H1 (cell line): ENCODE data around the gene LRRC4. TPM values are rescaled to one million over a fixed set of nuclear protein-coding genes. Genes with fewer than 3 reads are reported as not detected.

Source experiments
- CTCF ChIA-PET: fragments of 300-600 bp; sonication (Branson Sonifier 250); formaldehyde crosslinking; loops from one replicate; lab custom pipeline; 2021; ENCODE audit not compliant: partially characterized antibody; lab: Charles Lee
- POLR2A ChIA-PET: fragments of 300-600 bp; sonication (Branson Sonifier 250); formaldehyde crosslinking; loops from one replicate; lab custom pipeline; 2021; ENCODE audit warnings: inconsistent platforms; ENCODE audit not compliant: partially characterized antibody; lab: Charles Lee
- DNase-seq, 2 experiments: peaks; one replicate each; pipeline versions ENCODE4 v3.0.0 to v3.0.0-alpha.2; 2010 to 2022; ENCODE audit warnings: low spot score in 2 of 2, low read depth in 1 of 2, mixed read lengths in 1 of 2
- FAIRE-seq: peaks from 2 replicates; lab custom pipeline; 2011; peaks lifted over from hg19 to GRCh38; lab: Jason Lieb, UNC
- H2AFZ ChIP-seq: 2 replicates; pipeline ENCODE4 v1.8.1; 2012; ENCODE audit warnings: low read length, inconsistent platforms
- H2AK5ac ChIP-seq: 2 replicates; pipeline ENCODE4 v1.6.1; 2013; ENCODE audit warnings: low read depth, low read length
- H2BK120ac ChIP-seq: replicated peaks from 2 replicates; pipeline ENCODE3; 2013; ENCODE audit warnings: low read depth, low read length, inconsistent platforms
- H2BK12ac ChIP-seq: 2 replicates; pipeline ENCODE4 v1.6.1; 2013; ENCODE audit warnings: low read depth, low read length
- H2BK15ac ChIP-seq: 2 replicates; pipeline ENCODE4 v1.6.1; 2013; ENCODE audit warnings: low read length
- H2BK20ac ChIP-seq: 2 replicates; pipeline ENCODE4 v1.6.1; 2013; ENCODE audit warnings: low read length
- H2BK5ac ChIP-seq: 2 replicates; pipeline ENCODE4 v1.6.1; 2013; ENCODE audit warnings: low read depth, low read length
- H3K14ac ChIP-seq: 2 replicates; pipeline ENCODE4 v1.6.1; 2013; ENCODE audit warnings: inconsistent platforms; ENCODE audit not compliant: insufficient read length
- H3K18ac ChIP-seq: 2 replicates; pipeline ENCODE4 v1.6.1; 2013; ENCODE audit warnings: low read length; ENCODE audit errors: extremely low read depth
- H3K23ac ChIP-seq: 2 replicates; pipeline ENCODE4 v1.6.1; 2013; ENCODE audit warnings: inconsistent platforms; ENCODE audit not compliant: insufficient read length
- H3K23me2 ChIP-seq: 2 replicates; pipeline ENCODE4 v1.6.1; 2013; ENCODE audit warnings: low read depth, low read length
- H3K27ac ChIP-seq: 2 replicates; pipeline ENCODE4 v1.6.1; 2011; ENCODE audit warnings: low read depth, low read length, inconsistent platforms
- H3K27me3 ChIP-seq, 4 experiments: replicated peaks in 1 of 4; 1 replicate in 1 of 4; 2 replicates in 3 of 4; pipeline versions ENCODE4 v1.6.1 to v1.8.1; 2011 to 2013; ENCODE audit warnings: low read length in 3 of 4, mild to moderate bottlenecking in 3 of 4, inconsistent platforms in 2 of 4, mixed read lengths in 2 of 4, moderate library complexity in 1 of 4; ENCODE audit not compliant: control insufficient read depth in 3 of 4, insufficient read depth in 3 of 4; ENCODE audit errors: extremely low read depth in 1 of 4
- H3K36me3 ChIP-seq, 4 experiments: 2 replicates each; pipeline versions ENCODE4 v1.6.1 to v1.8.1; 2011 to 2013; ENCODE audit warnings: mild to moderate bottlenecking in 4 of 4, low read length in 3 of 4, moderate library complexity in 2 of 4, control low read depth in 1 of 4, inconsistent platforms in 1 of 4; ENCODE audit not compliant: insufficient read depth in 4 of 4, control insufficient read depth in 2 of 4
- H3K4ac ChIP-seq: replicated peaks from 2 replicates; pipeline ENCODE3; 2013; ENCODE audit warnings: low read length, low read depth, mixed read lengths, inconsistent platforms; ENCODE audit not compliant: insufficient read length
- H3K4me1 ChIP-seq, 4 experiments: replicated peaks in 1 of 4; 1 replicate in 1 of 4; 2 replicates in 3 of 4; pipeline versions ENCODE4 v1.6.1 to v1.8.1; 2011 to 2013; ENCODE audit warnings: low read length in 3 of 4, inconsistent platforms in 2 of 4, mixed read lengths in 1 of 4; ENCODE audit not compliant: insufficient read depth in 4 of 4, control insufficient read depth in 3 of 4
- H3K4me2 ChIP-seq, 2 experiments: 2 replicates each; pipeline versions ENCODE4 v1.6.1 to v1.8.1; 2011 to 2013; ENCODE audit warnings: low read depth in 2 of 2, low read length in 2 of 2, control low read depth in 1 of 2, inconsistent platforms in 1 of 2, mild to moderate bottlenecking in 1 of 2; ENCODE audit not compliant: insufficient read depth in 1 of 2
- H3K4me3 ChIP-seq, 4 experiments: fragments of 200-600, 300-600 bp in 1 of 4; sonication (generic), shearing (Covaris generic), sonication (Bioruptor Twin) in 1 of 4; 2 replicates each; pipeline versions ENCODE4 v1.5.1 to v1.8.1; 2011 to 2016; ENCODE audit warnings: low read length in 4 of 4, low read depth in 3 of 4, control low read depth in 2 of 4, inconsistent platforms in 2 of 4, mild to moderate bottlenecking in 2 of 4, mixed read lengths in 1 of 4, moderate library complexity in 1 of 4; ENCODE audit not compliant: insufficient read depth in 2 of 4; ENCODE audit errors: extremely low read depth in 1 of 4
- H3K56ac ChIP-seq: replicated peaks from 2 replicates; pipeline ENCODE3; 2013; ENCODE audit warnings: low read depth, mild to moderate bottlenecking, mixed read lengths, low read length, inconsistent platforms; ENCODE audit not compliant: insufficient read length
- H3K79me1 ChIP-seq: 2 replicates; pipeline ENCODE4 v1.6.1; 2013; ENCODE audit warnings: low read depth, low read length, control low read depth
- H3K79me2 ChIP-seq, 2 experiments: 2 replicates each; pipeline versions ENCODE4 v1.6.1 to v1.8.1; 2012 to 2013; ENCODE audit warnings: low read length in 2 of 2, mild to moderate bottlenecking in 2 of 2, inconsistent platforms in 1 of 2; ENCODE audit not compliant: insufficient read depth in 2 of 2, control insufficient read depth in 1 of 2
- H3K9ac ChIP-seq, 4 experiments: replicated peaks in 1 of 4; 1 replicate in 1 of 4; 2 replicates in 3 of 4; pipeline versions ENCODE4 v1.6.1 to v1.8.1; 2011 to 2013; ENCODE audit warnings: low read depth in 3 of 4, low read length in 3 of 4, control low read depth in 2 of 4, mild to moderate bottlenecking in 2 of 4, moderate library complexity in 2 of 4, inconsistent platforms in 1 of 4; ENCODE audit errors: extremely low read depth in 1 of 4
- H3K9me3 ChIP-seq, 2 experiments: 2 replicates each; pipeline versions ENCODE4 v1.6.1 to v1.8.1; 2012 to 2013; ENCODE audit warnings: mild to moderate bottlenecking in 2 of 2, moderate library complexity in 2 of 2, control low read depth in 1 of 2, inconsistent platforms in 1 of 2, low read depth in 1 of 2, low read length in 1 of 2, mixed read lengths in 1 of 2; ENCODE audit not compliant: insufficient read depth in 2 of 2
- H4K20me1 ChIP-seq, 2 experiments: replicated peaks in 1 of 2; 2 replicates each; pipeline versions ENCODE3 to v1.8.1; 2011 to 2013; ENCODE audit warnings: inconsistent platforms in 2 of 2, low read length in 2 of 2, mild to moderate bottlenecking in 1 of 2; ENCODE audit not compliant: insufficient read depth in 2 of 2, control insufficient read depth in 1 of 2
- H4K5ac ChIP-seq: 2 replicates; pipeline ENCODE4 v1.6.1; 2013; ENCODE audit warnings: low read length, low read depth, mixed read lengths, inconsistent platforms; ENCODE audit not compliant: insufficient read length
- H4K8ac ChIP-seq: 2 replicates; pipeline ENCODE4 v1.8.0; 2013; ENCODE audit warnings: mild to moderate bottlenecking, moderate library complexity, low read length, inconsistent platforms; ENCODE audit not compliant: insufficient read depth; ENCODE audit errors: extremely low read depth
- H4K91ac ChIP-seq: replicated peaks from 2 replicates; pipeline ENCODE3; 2013; ENCODE audit warnings: low read length, mixed read lengths, inconsistent platforms; ENCODE audit not compliant: insufficient read length
- BACH1 ChIP-seq: IDR thresholded peaks from 2 replicates; pipeline ENCODE4 v1.6.1; 2012; ENCODE audit warnings: low read length, improper control_type of control experiment
- CHD1 ChIP-seq: IDR thresholded peaks from 2 replicates; pipeline ENCODE4 v1.6.1; 2012; ENCODE audit warnings: low read depth, low read length, improper control_type of control experiment
- CREB1 ChIP-seq: IDR thresholded peaks from 2 replicates; pipeline ENCODE4 v1.6.1; 2012; ENCODE audit warnings: inconsistent platforms
- JUN ChIP-seq: IDR thresholded peaks from 2 replicates; pipeline ENCODE4 v1.6.1; 2011; ENCODE audit warnings: low read depth, mild to moderate bottlenecking, improper control_type of control experiment, low read length
- KDM4A ChIP-seq: IDR thresholded peaks from one replicate; pipeline ENCODE4 v1.7.1; 2012; ENCODE audit warnings: low read depth, mild to moderate bottlenecking, moderate library complexity, low read length, inconsistent platforms; ENCODE audit not compliant: severe bottlenecking
- MAFK ChIP-seq: IDR thresholded peaks from 2 replicates; pipeline ENCODE4 v1.6.1; 2012; ENCODE audit warnings: low read depth, mild to moderate bottlenecking, improper control_type of control experiment, low read length
- NANOG ChIP-seq: IDR thresholded peaks from 2 replicates; pipeline ENCODE4 v1.6.1; 2011; ENCODE audit warnings: low read length, low read depth, mild to moderate bottlenecking, inconsistent platforms; ENCODE audit not compliant: insufficient read depth, poor library complexity, severe bottlenecking
- RAD21 ChIP-seq, 2 experiments: IDR thresholded peaks in 1 of 2; conservative IDR thresholded peaks in 1 of 2; 2 replicates each; pipeline ENCODE4 v1.6.1; 2011; ENCODE audit warnings: low read depth in 2 of 2, low read length in 2 of 2, improper control_type of control experiment in 1 of 2, inconsistent platforms in 1 of 2, mild to moderate bottlenecking in 1 of 2, moderate library complexity in 1 of 2
- RFX5 ChIP-seq: IDR thresholded peaks from 2 replicates; pipeline ENCODE4 v1.6.1; 2011; ENCODE audit warnings: low read depth, low read length, improper control_type of control experiment, borderline replicate concordance
- RNF2 ChIP-seq: fragments of 200-900, 300-1000 bp; sonication (generic); IDR thresholded peaks from 2 replicates; pipeline ENCODE4 v1.7.1; 2016; ENCODE audit warnings: borderline replicate concordance, low read depth, mild to moderate bottlenecking, antibody characterized with exemption, low read length; ENCODE audit not compliant: poor library complexity, severe bottlenecking; ENCODE audit errors: missing control alignments
- SAP30 ChIP-seq: fragments of 300-600 bp; sonication (generic); IDR thresholded peaks from 2 replicates; pipeline ENCODE4 v1.7.1; 2012; ENCODE audit warnings: low read length, moderate library complexity, mild to moderate bottlenecking, inconsistent platforms; ENCODE audit not compliant: insufficient read depth, insufficient replicate concordance
- SIX5 ChIP-seq: IDR thresholded peaks from 2 replicates; pipeline ENCODE4 v1.6.1; 2011; ENCODE audit warnings: mild to moderate bottlenecking, low read depth, low read length
- TAF1 ChIP-seq: IDR thresholded peaks from 2 replicates; pipeline ENCODE4 v1.6.1; 2011; ENCODE audit warnings: mild to moderate bottlenecking, low read depth, low read length
- YY1 ChIP-seq: IDR thresholded peaks from 2 replicates; pipeline ENCODE4 v1.6.1; 2011; ENCODE audit warnings: low read depth, mild to moderate bottlenecking, low read length
- WGBS, 2 experiments: shearing (Covaris generic) in 1 of 2; methylation state at CpG; one replicate each; pipeline versions ENCODE4 v1.1.6 to v1.1.7; 2013 to 2015; ENCODE audit warnings: low lambda C conversion rate in 2 of 2, mixed read lengths in 2 of 2, inconsistent platforms in 1 of 2, low coverage in 1 of 2, missing lambda C conversion rate in 1 of 2; ENCODE audit not compliant: insufficient replicate concordance in 2 of 2, insufficient coverage in 1 of 2, insufficient read length in 1 of 2; ENCODE audit errors: extremely low coverage in 1 of 2, missing lambda C conversion rate in 1 of 2; 5-methylcytosine and 5-hydroxymethylcytosine counted together
- polyA plus RNA-seq, 7 experiments: library from polyadenylated mRNA; depleted of rRNA in 3 of 7; stranded (reverse) in 5 of 7; unstranded in 2 of 7; fragments of >200 nt in 5 of 7; fragments of 200-250 nt in 2 of 7; gene quantifications; 1 replicate in 5 of 7; 2 replicates in 1 of 7; 4 replicates in 1 of 7; pipeline versions ENCODE4 v1.2.1 to v1.2.3, GENCODE V29; 2011 to 2013; ENCODE audit warnings: missing spikeins in 2 of 7, mixed read lengths in 2 of 7
- total RNA-seq: library from RNA; stranded (reverse); fragmentation: NEBNext Ultra II Directional; extraction: Animal tissue kit (Norgen Biotek cat#: 25700); gene quantifications from 2 replicates; pipeline ENCODE4 v1.2.1, GENCODE V29; 2021

LRRC4 gene
- total and polyA plus RNA-seq, 2 of the 8 experiments (the other 6 are each of a cell fraction or from before 2014, with no cell fraction given), result 13.4 to 16.4 TPM

DNA sequence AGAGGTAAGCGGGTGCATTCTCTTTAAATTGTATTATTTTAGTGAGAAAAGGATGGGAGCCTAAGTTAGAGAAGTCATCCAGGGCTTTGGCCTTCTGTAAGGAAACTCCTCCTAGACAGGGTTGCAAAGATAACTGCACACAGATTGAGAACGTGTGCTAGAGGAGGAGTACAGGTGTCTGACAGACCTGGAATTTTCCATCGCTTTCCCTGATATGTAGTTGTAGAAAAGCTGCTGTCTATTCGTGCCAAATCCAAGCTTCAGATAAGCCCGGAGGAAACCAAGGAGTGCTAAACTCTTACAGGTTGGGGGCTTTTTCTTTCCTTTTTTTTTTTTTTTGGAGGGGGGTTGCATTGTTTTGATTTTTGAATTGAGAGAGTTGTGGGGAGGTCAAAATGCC lies 23.1 kb downstream of the LRRC4 start:
- DNase-seq, result no peak
- no peaks in the 10 kb centered on the region for H3K36me3 ChIP-seq
- H4K20me1 ChIP-seq, result peaks cover 2 to 8% of the 10 kb centered on the region in 2 experiments
- CTCF ChIA-PET, result interaction anchor here (0.7 to 4.2 kb wide), 5 partner anchors 8 to 194 kb away, joined by 3 to 24 read pairs (median 3); no protein-coding TSS in a partner anchor
- H3K4me2 ChIP-seq, result no peak overlapping the region
- no peak overlapping the region for H3K9ac ChIP-seq
- no peak overlapping the region for H4K8ac ChIP-seq
- no peak overlapping the region for H2AFZ ChIP-seq
- H3K79me1 ChIP-seq, result no peaks in the 10 kb centered on the region; the same call in 1 of the 2 replicates
- no peak overlapping the region for H2BK15ac ChIP-seq
- 92 to 100% methylated on average over 1 to 5 of the region's 5 CpGs for WGBS, 2 experiments
- POLR2A ChIA-PET, result interaction anchor here (0.6 kb wide), 1 partner anchor 135 kb away, joined by 3 read pairs; no protein-coding TSS in a partner anchor
- peaks cover 4 to 8% (median 6%) of the 10 kb centered on the region in 4 experiments; a peak in 5 of 7 replicates for H3K4me1 ChIP-seq
- no peak overlapping the region for H2BK20ac ChIP-seq
- no peak overlapping the region for H3K4me3 ChIP-seq
- H4K91ac ChIP-seq, result no peak overlapping the region
- no peak overlapping the region for H2BK12ac ChIP-seq
- H3K14ac ChIP-seq, result no peak overlapping the region
- no peak overlapping the region for H3K23ac ChIP-seq
- H3K79me2 ChIP-seq, result no peaks in the 10 kb centered on the region
- no peak overlapping the region for H4K5ac ChIP-seq
- no peak for FAIRE-seq
- no peak overlapping the region for H2AK5ac ChIP-seq
- no peak overlapping the region for H2BK5ac ChIP-seq
- no peak overlapping the region for H3K4ac ChIP-seq
- H3K27me3 ChIP-seq, result no peaks in the 10 kb centered on the region
- H3K56ac ChIP-seq, result no peak overlapping the region
- no peak overlapping the region for H3K18ac ChIP-seq
- no peaks in the 10 kb centered on the region for H3K23me2 ChIP-seq
- H3K27ac ChIP-seq, result no peak overlapping the region
- H2BK120ac ChIP-seq, result no peak overlapping the region
- no peaks in the 10 kb centered on the region for H3K9me3 ChIP-seq
- no peak for TF ChIP-seq KDM4A
- TF ChIP-seq JUN, result no peak
- no peak for TF ChIP-seq RNF2
- TF ChIP-seq CHD1, result no peak
- no peak for TF ChIP-seq CREB1
- no peak for TF ChIP-seq MAFK
- no peak for TF ChIP-seq YY1
- TF ChIP-seq NANOG, result no peak
- no peak for TF ChIP-seq SIX5
- no peak for TF ChIP-seq SAP30
- TF ChIP-seq RFX5, result no peak
- TF ChIP-seq TAF1, result no peak
- no peak for TF ChIP-seq RAD21 (IDR thresholded peaks at IDR 0.05 in 1 of 2, conservative IDR thresholded peaks at IDR 0.05 in 1 of 2; ENCODE audit: low read depth in 2 of 2, low read length in 2 of 2)
- TF ChIP-seq BACH1, result no peak
